Aorta (tissue), 5 donors: ENCODE results near the gene ENOX1. TPM values are rescaled to one million over a fixed set of nuclear protein-coding genes. Genes with fewer than 3 reads are reported as not detected.

Experiments
- ATAC-seq: fragments of 200-7000 bp; cut with Tn5 transposase; one replicate; pipeline ENCODE4 v1.9.1; 2022; ENCODE audit warnings: moderate library complexity; ENCODE audit not compliant: low FRiP score
- DNase-seq, 2 donors: peaks; one replicate each; pipeline ENCODE4 v3.0.0-alpha.2; 2020
- H3K27ac ChIP-seq, 2 donors: one replicate each; pipeline ENCODE4 v1.5.1; 2013; ENCODE audit warnings: low read length in 2 of 2, mild to moderate bottlenecking in 2 of 2, moderate library complexity in 2 of 2, control low read depth in 1 of 2, inconsistent platforms in 1 of 2, low read depth in 1 of 2
- H3K27me3 ChIP-seq, 2 donors: one replicate each; pipeline ENCODE4 v1.6.1; 2013; ENCODE audit warnings: control low read depth in 1 of 2, low read length in 1 of 2, mild to moderate bottlenecking in 1 of 2, moderate library complexity in 1 of 2; ENCODE audit not compliant: insufficient read depth in 2 of 2, control insufficient read depth in 1 of 2
- H3K36me3 ChIP-seq, 2 donors: one replicate each; pipeline ENCODE4 v1.6.1; 2013; ENCODE audit warnings: control low read depth in 1 of 2, low read length in 1 of 2, mild to moderate bottlenecking in 1 of 2; ENCODE audit not compliant: insufficient read depth in 2 of 2, control insufficient read depth in 1 of 2
- H3K4me1 ChIP-seq, 2 donors: one replicate each; pipeline ENCODE4 v1.6.1; 2013; ENCODE audit warnings: low read length in 2 of 2, control low read depth in 1 of 2, mild to moderate bottlenecking in 1 of 2, moderate library complexity in 1 of 2; ENCODE audit not compliant: insufficient read depth in 2 of 2, control insufficient read depth in 1 of 2
- H3K4me3 ChIP-seq, 2 donors: one replicate each; pipeline ENCODE4 v1.5.1; 2013; ENCODE audit warnings: low read length in 2 of 2, control low read depth in 1 of 2, mild to moderate bottlenecking in 1 of 2
- H3K9me3 ChIP-seq: one replicate; pipeline ENCODE4 v1.6.1; 2013; ENCODE audit warnings: mild to moderate bottlenecking, low read length; ENCODE audit not compliant: control insufficient read depth
- WGBS, 2 donors: extraction: QIAGEN DNeasy Blood & Tissue Kit; methylation state at CpG; one replicate each; pipeline ENCODE4 v1.1.7; 2013; 5-methylcytosine and 5-hydroxymethylcytosine counted together
- intact Hi-C, 2 donors: fragments of 100-400 bp; cut with DNase I; formaldehyde crosslinking; loops; one replicate each; pipeline versions ENCODE4 v1.14.2 to v1.15.0; 2022
- polyA plus RNA-seq, 2 donors: library from polyadenylated mRNA; stranded (reverse); fragments of 200-250 nt; gene quantifications; one replicate each; pipeline ENCODE4 v1.2.3, GENCODE V29; 2013
- total RNA-seq, 2 donors: library from RNA; stranded (reverse); fragmentation: NEBNext Ultra II Directional; extraction: Animal tissue kit (Norgen Biotek cat#: 25700); gene quantifications; one replicate each; pipeline ENCODE4 v1.2.1, GENCODE V29; 2021
- donor health status: healthy with polysubstance abuse.
- donor health status: Bipolar disorder and iron deficiency.
- donor health status: DM: no; HTN: no; CAD: no.
- donor health status: DM: no; HTN: no; CAD: no.
- donor health status: DM: yes; HTN: yes; CAD: no.

ENOX1 gene
- total and polyA plus RNA-seq, 4 donors, result 0.15 to 2.2 (median 1.4) TPM; not detected in 1

DNA sequence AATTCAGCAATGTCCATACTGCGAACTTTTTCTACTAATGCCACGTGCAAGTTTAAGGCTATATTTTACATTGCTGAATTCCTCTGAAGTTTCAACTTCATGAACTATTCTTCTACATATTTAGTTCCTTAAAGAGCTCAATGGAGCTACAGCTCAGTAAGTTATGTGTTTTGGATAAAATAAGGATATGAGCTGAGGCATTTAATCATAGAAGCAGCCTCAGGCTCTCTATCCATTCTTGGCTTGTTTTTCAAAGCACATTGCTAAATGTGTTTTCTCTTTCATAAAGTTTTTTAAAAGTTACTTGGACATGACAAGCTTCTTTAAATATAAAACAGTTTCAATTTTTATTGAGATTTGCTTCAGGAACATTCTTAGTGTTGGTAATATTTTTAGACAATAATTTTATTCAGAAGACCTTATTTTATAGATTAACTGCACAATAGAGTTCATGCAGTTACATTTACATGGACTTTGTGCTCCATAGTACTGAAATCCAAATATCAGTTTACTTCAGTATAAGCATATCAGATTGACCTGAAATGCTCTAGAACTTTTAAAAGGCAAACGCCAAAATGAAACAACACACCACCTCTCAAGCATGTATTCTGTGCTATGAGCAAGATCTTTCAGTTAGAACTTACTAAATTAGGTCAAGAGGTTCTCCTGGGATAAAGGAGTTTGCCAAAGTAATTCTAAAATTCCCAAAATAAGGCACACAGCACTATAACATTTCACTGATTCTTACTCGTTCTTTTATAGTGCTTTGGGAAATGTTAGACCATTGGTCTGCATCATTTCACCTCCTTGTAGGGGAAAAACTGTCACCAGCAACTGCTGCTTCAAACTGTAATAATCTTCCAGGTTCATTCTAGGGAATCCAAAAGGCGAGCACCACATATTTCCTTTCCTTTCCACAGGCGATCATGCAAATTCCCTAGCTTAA is 275.5 kb downstream of the ENOX1 start:
- DNase-seq (no peak), ATAC-seq (peak; percentile 23)
- Histone ChIP-seq H3K27me3 (no peaks in the 10 kb centered on the region), H3K27ac (peak overlapping the region in 1 of 2 donors; percentile 90), H3K36me3 (no peaks in the 10 kb centered on the region), H3K4me3 (peak overlapping the region in 1 of 2 donors; percentile 26), H3K9me3 (no peaks in the 10 kb centered on the region), H3K4me1 (peaks cover 4 to 13% of the 10 kb centered on the region in 2 donors)
- intact Hi-C loops, result loop anchor here (5.0 to 10.0 kb wide), 3 partner anchors 39 to 146 kb away; no protein-coding TSS in a partner anchor
- WGBS, 2 donors, result 14 to 22% methylated on average over 6 of the region's 6 CpGs

DNA sequence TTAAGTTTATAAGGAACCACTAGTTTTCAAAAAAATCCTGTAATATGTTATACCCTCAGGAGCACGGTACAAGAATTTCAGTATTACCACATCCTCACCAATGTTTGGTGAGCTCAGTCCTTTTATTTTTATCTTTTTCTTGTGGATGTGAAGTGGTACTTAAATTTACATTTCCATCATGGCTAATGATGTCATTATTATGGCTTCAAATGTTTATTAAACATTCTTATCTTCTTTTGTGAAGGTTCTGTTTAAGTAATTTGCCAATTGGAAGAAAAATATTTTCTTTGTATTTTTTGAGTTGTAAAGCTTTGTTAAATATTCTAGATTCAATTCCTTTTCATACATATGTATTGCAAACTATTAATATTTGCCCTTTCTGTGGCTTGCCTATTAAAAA is 291.0 kb downstream of the ENOX1 start:
- no peak overlapping the region for H3K4me3 ChIP-seq
- no peaks in the 10 kb centered on the region for H3K4me1 ChIP-seq
- DNase-seq (no peak), ATAC-seq (no peak)
- H3K9me3 ChIP-seq, result no peaks in the 10 kb centered on the region
- WGBS, 2 donors, result 0 to 11% methylated on average over 1 of the region's 1 CpG
- intact Hi-C loops, result no loop called here
- no peak overlapping the region for H3K27ac ChIP-seq
- H3K27me3 ChIP-seq, result no peaks in the 10 kb centered on the region
- no peaks in the 10 kb centered on the region for H3K36me3 ChIP-seq

DNA sequence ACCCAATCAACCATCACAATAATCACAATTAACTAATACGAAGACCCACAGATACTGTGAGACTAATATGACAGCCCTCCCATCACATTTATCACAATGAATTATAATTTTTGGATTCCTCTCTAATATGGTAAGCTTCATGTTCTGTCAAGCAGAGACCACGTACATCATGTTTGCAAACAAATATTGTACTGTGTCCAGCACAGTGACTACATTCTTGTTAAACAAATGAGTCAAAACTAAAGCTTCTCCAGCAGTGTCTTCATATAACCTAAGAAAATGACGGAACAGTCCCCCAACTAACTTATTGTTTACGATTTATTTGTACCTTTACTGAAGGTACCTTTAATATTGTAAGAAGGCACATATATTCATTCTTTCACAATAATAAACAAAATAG is 292.6 kb downstream of the ENOX1 start:
- Histone ChIP-seq H3K9me3 (no peaks in the 10 kb centered on the region), H3K36me3 (no peaks in the 10 kb centered on the region), H3K27ac (no peak overlapping the region), H3K27me3 (no peaks in the 10 kb centered on the region), H3K4me1 (no peaks in the 10 kb centered on the region), H3K4me3 (no peak overlapping the region)
- DNase-seq (no peak), ATAC-seq (no peak)
- intact Hi-C loops, result no loop called here
- 93% methylated on average over 4 of the region's 4 CpGs for WGBS, 2 donors

DNA sequence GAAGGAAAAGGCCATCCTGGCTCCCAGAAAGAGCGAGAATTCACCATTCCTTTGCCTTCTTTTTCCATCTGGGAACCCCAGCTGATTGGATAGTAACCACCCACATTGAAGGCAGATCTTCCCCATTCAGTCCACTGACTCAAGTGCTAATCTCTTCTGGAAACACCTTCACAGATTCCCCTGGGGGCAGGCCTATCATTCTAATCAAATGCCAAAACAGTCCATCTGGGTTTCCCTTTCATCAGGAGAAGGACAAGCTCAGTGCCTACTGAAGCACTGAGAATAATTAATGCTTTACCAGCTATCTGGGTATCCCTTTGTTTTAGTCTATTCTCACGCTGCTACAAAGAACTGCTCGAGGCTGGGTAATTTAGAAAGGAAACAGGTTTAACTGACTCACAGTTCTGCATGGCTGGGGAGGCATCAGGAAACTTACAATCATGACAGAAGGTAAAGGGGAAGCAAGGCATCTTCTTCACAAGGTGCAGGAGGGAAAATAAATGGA is 293.2 kb downstream of the ENOX1 start:
- WGBS, 2 donors, result 91 to 94% methylated on average over 3 of the region's 3 CpGs
- no peaks in the 10 kb centered on the region for H3K4me1 ChIP-seq
- H3K27ac ChIP-seq, result peak overlapping the region in 1 of 2 donors; percentile 67
- no peak for ATAC-seq
- intact Hi-C loops, result no loop called here
- H3K27me3 ChIP-seq, result no peaks in the 10 kb centered on the region
- H3K36me3 ChIP-seq, result no peaks in the 10 kb centered on the region
- no peak for DNase-seq
- H3K4me3 ChIP-seq, result no peak overlapping the region
- no peaks in the 10 kb centered on the region for H3K9me3 ChIP-seq

DNA sequence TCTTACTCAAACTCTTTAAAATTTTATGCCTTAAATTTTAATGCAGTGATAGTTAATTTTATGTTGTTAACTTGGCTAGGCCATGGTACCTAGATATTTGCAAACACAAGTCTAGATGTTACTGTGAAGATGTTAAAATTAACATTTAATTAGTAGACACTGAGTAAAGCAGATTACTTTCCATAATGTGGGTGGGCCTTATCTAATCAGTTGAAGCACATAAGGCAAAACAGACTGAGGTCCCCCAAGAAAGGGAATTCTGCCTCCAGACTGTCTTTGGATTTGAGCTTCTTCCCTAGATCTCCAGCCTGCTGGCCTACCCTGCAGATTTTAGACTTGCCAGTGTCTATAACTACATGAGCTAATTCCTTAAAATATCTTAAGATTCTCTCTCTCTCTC is 294.0 kb downstream of the ENOX1 start:
- intact Hi-C loops, result no loop called here
- no peak for DNase-seq
- H3K36me3 ChIP-seq, result no peaks in the 10 kb centered on the region
- no peak overlapping the region for H3K27ac ChIP-seq
- H3K4me3 ChIP-seq, result no peak overlapping the region
- H3K27me3 ChIP-seq, result no peaks in the 10 kb centered on the region
- H3K4me1 ChIP-seq, result no peaks in the 10 kb centered on the region
- H3K9me3 ChIP-seq, result no peaks in the 10 kb centered on the region
- no peak for ATAC-seq

DNA sequence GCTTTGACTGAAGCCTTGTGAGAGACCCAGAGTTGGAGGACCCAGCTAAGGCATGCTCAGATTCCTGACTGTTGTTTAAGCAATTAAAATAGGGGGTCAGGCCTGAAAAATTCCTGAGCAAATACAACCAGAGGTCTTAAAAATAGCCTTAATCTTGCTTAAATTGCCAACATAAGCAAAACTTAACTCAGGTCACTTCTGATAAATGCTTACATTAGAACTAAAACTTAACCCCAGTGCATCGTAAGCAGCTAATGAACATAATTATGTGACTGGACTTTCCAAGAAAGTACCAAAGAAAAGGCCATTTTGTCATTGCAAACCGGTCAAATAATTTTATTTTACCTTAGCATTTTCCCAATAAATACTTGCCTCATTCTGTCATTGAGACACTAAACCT is 294.5 kb downstream of the ENOX1 start:
- Histone ChIP-seq H3K27ac (no peak overlapping the region), H3K4me1 (peaks cover 0 to 3% of the 10 kb centered on the region in 2 donors), H3K4me3 (no peak overlapping the region), H3K36me3 (no peaks in the 10 kb centered on the region), H3K9me3 (no peaks in the 10 kb centered on the region), H3K27me3 (no peaks in the 10 kb centered on the region)
- intact Hi-C loops, result no loop called here
- no peak for DNase-seq
- 43 to 48% methylated on average over 2 of the region's 2 CpGs for WGBS, 2 donors
- ATAC-seq, result no peak

DNA sequence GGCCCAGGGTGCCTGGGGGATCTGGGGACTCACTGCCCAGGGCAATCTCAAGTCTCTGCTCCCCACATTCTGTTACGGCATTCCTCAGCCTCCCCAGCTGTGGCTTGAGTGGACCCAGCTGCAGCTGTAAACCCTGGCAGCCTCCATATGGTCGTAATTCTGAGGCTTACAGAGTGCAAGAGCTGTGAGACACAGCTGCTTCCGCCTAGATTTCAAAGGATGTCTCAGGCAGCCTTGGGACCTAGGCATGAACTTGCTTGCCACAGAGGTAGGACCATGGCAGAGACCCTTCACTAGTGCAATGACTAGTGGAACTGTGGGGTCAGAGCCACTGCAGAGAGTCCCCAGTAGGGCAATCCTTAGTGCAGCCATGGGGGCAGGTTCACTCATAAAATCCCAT is 297.5 kb downstream of the ENOX1 start:
- H3K27ac ChIP-seq, result no peak overlapping the region
- 87 to 94% methylated on average over 3 of the region's 3 CpGs for WGBS, 2 donors
- peaks cover 0 to 4% of the 10 kb centered on the region in 2 donors for H3K4me1 ChIP-seq
- H3K4me3 ChIP-seq, result no peak overlapping the region
- H3K36me3 ChIP-seq, result no peaks in the 10 kb centered on the region
- H3K9me3 ChIP-seq, result no peaks in the 10 kb centered on the region
- DNase-seq (no peak), ATAC-seq (no peak)
- no peaks in the 10 kb centered on the region for H3K27me3 ChIP-seq
- intact Hi-C loops, result no loop called here

DNA sequence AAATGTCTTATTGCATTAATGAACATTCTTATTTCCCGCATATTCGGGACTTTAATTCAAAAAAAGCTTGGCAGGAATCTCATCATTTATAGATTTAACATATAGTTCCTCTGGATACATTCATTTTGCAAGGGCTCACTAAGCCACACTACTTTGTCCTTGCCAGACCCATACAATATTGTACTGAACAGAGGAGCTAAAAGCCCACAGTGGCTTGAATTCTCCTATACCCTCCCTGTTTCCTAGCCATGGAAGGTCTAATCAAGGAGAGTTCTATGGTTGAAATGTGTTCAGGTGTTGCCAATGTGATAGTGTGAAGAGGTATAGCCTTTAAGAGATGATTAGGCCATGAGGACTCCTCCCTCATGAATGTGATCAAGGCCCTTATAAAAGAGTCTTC is 298.9 kb downstream of the ENOX1 start:
- Histone ChIP-seq H3K27me3 (no peaks in the 10 kb centered on the region), H3K36me3 (no peaks in the 10 kb centered on the region), H3K4me1 (peaks cover 0 to 4% of the 10 kb centered on the region in 2 donors), H3K27ac (no peak overlapping the region), H3K9me3 (no peaks in the 10 kb centered on the region), H3K4me3 (no peak overlapping the region)
- DNase-seq (no peak), ATAC-seq (no peak)
- intact Hi-C loops, result no loop called here
- 79 to 81% methylated on average over 2 of the region's 2 CpGs for WGBS, 2 donors

DNA sequence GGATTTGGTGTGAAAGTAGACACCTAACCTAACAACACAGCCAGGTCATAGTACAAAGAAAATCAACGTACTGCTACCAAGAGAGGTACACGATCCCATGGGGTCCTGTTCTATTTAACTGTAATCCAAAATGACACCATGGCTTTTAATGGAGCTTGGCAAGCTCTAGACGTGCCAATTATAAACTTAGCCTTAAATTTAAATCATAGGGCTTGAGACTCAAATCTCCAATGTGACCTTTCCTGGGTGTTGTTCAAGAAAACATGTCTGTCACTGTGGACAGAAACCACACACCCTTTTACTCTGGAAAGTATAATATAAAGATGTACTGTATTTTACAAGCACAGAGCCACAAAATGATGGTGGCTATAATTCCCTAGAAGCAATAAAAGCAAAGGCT is 299.3 kb downstream of the ENOX1 start:
- Histone ChIP-seq H3K4me1 (peaks cover 0 to 4% of the 10 kb centered on the region in 2 donors), H3K4me3 (no peak overlapping the region), H3K36me3 (no peaks in the 10 kb centered on the region), H3K27ac (no peak overlapping the region), H3K27me3 (no peaks in the 10 kb centered on the region), H3K9me3 (no peaks in the 10 kb centered on the region)
- DNase-seq, result no peak
- intact Hi-C loops, result no loop called here
- WGBS, 2 donors, result 21 to 28% methylated on average over 3 of the region's 3 CpGs
- no peak for ATAC-seq
